ENCODE data around the gene RND2.
"Not testable (repeated sequence)": the region's sequence is repeated elsewhere in the genome, so short reads cannot be mapped to it uniquely, and the experiment has no call there.

The RND2 gene

DNA sequence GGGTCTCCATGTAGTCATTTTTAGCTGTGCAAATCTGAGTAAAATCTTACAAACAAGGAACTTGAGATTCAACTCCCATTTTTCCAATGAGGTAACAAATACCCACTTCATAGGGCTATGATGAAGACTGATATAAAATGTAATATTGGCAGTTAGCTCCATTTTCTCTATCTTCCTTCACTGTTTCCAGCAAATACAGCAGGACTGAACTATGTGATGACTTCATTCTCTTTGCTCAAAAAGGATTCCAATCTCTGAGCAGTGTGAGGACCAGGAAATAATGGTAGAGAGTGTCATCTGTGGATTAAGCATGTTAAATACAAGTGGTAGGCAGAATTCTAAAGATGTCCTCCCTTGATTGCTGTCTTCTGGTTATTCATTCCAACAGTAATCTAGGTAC lies 18.3 kb downstream of the RND2 start:
- Histone ChIP-seq H3K9me3 (ENCODE audit: control insufficient read depth, low read length) (no peaks in the 10 kb centered on the region), H3K36me3 (ENCODE audit: control insufficient read depth, insufficient read depth, low read length) (no peaks in the 10 kb centered on the region), H3K4me3 (ENCODE audit: insufficient read depth, low read depth, low read length, poor library complexity, severe bottlenecking) (no peak overlapping the region), H3K27ac (ENCODE audit: insufficient read depth, low read length, poor library complexity, severe bottlenecking) (no peak overlapping the region), H3K4me1 (ENCODE audit: control insufficient read depth, insufficient read depth, low read length, poor library complexity, severe bottlenecking) (no peaks in the 10 kb centered on the region), H3K27me3 (replicated peaks; ENCODE audit: control insufficient read depth, insufficient read depth, low read length, poor library complexity, severe bottlenecking) (no peaks in the 10 kb centered on the region)
- no peak for DNase-seq

DNA sequence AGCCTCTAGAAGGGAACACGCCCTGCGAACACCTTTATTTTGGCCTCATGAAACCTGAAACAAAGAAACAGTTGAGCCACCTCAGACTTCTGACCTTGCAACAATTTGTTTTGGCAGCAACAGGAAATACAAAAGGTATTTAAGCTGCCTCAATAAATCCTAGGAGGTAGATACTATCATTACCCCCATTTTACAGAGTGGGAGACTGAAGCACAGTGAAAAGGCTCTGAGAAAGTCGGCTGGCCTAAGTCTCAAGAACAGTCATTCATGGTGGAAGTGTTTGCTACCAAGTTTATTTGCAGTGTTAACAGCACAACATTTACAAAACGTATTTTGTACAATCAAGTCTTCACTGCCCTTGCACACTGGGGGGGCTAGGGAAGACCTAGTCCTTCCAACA lies 19.0 kb downstream of the RND2 start:
- no peaks in the 10 kb centered on the region for H3K27me3 ChIP-seq (replicated peaks; ENCODE audit: control insufficient read depth, insufficient read depth, low read length, poor library complexity, severe bottlenecking)
- no peak for DNase-seq
- H3K4me1 ChIP-seq (ENCODE audit: control insufficient read depth, insufficient read depth, low read length, poor library complexity, severe bottlenecking): no peaks in the 10 kb centered on the region
- no peak overlapping the region for H3K4me3 ChIP-seq (ENCODE audit: insufficient read depth, low read depth, low read length, poor library complexity, severe bottlenecking)
- no peaks in the 10 kb centered on the region for H3K9me3 ChIP-seq (ENCODE audit: control insufficient read depth, low read length)
- no peaks in the 10 kb centered on the region for H3K36me3 ChIP-seq (ENCODE audit: control insufficient read depth, insufficient read depth, low read length)
- no peak overlapping the region for H3K27ac ChIP-seq (ENCODE audit: insufficient read depth, low read length, poor library complexity, severe bottlenecking)

DNA sequence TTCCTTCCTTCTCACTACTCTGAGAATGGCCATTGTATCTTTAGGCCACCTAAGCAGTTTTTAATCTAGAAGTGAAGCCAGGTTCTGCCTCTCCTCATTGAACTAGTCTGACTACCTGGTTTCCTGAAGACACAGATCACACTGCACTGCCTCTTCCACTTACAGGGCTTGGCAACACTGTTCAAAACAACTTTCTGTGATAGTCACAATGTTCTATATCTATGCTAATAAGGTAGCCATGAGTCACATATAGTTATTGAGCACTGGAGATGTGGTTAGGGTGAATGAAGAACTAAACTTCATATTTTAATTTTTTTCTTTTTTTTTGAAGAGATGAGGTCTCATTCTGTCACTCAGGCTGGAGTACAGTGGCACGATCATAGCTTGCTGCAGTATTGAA lies 26.9 kb downstream of the RND2 start:
- DNase-seq: no peak
- no peaks in the 10 kb centered on the region for H3K9me3 ChIP-seq (ENCODE audit: control insufficient read depth, low read length)
- no peaks in the 10 kb centered on the region for H3K27me3 ChIP-seq (replicated peaks; ENCODE audit: control insufficient read depth, insufficient read depth, low read length, poor library complexity, severe bottlenecking)
- H3K27ac ChIP-seq (ENCODE audit: insufficient read depth, low read length, poor library complexity, severe bottlenecking): no peak overlapping the region
- no peak overlapping the region for H3K4me3 ChIP-seq (ENCODE audit: insufficient read depth, low read depth, low read length, poor library complexity, severe bottlenecking)
- no peaks in the 10 kb centered on the region for H3K4me1 ChIP-seq (ENCODE audit: control insufficient read depth, insufficient read depth, low read length, poor library complexity, severe bottlenecking)
- H3K36me3 ChIP-seq (ENCODE audit: control insufficient read depth, insufficient read depth, low read length): no peaks in the 10 kb centered on the region

DNA sequence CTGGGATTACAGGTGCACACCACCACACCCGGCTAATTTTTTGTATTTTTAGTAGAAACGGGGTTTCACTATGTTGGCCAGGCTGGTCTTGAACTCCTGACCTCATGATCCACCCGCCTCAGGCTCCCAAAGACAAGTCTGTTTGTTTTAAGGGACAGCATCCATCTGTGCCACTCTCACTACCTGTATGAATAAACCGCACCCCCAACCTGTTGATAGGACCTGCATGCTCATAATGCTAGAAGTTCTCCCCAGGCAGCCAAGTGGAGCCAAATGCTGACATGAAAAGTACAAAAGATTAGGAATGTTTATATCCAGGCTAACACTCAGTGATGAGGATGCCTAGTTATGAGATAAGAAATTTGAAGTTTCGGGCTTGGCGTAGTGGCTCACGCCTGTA lies 28.0 kb downstream of the RND2 start:
- H3K4me3 ChIP-seq (ENCODE audit: insufficient read depth, low read depth, low read length, poor library complexity, severe bottlenecking); H3K4me1 ChIP-seq (ENCODE audit: control insufficient read depth, insufficient read depth, low read length, poor library complexity, severe bottlenecking); H3K27me3 ChIP-seq (replicated peaks; ENCODE audit: control insufficient read depth, insufficient read depth, low read length, poor library complexity, severe bottlenecking); H3K27ac ChIP-seq (ENCODE audit: insufficient read depth, low read length, poor library complexity, severe bottlenecking); H3K9me3 ChIP-seq (ENCODE audit: control insufficient read depth, low read length); H3K36me3 ChIP-seq (ENCODE audit: control insufficient read depth, insufficient read depth, low read length); DNase-seq: not testable (repeated sequence)

DNA sequence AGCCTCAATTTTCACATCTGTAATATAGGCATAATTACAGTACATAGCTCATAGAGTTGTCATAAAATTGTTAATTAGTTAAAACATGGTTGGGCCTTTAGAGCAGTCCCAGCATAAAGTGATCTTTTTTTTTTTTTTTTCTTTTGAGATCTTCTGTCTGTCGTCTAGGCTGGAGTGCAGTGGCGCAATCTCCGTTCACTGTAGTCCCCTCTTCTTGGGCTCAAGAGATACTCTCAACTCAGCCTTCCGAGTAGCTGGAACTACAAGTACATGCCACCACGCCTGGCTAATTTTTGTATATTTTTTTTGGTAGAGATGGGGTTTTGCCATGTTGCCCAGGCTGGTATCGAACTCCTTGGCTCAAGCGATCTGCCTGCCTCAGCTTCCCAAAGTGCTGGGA lies 31.0 kb downstream of the RND2 start:
- H3K27me3 ChIP-seq (replicated peaks; ENCODE audit: control insufficient read depth, insufficient read depth, low read length, poor library complexity, severe bottlenecking): no peaks in the 10 kb centered on the region
- H3K4me3 ChIP-seq (ENCODE audit: insufficient read depth, low read depth, low read length, poor library complexity, severe bottlenecking): no peak overlapping the region
- no peaks in the 10 kb centered on the region for H3K36me3 ChIP-seq (ENCODE audit: control insufficient read depth, insufficient read depth, low read length)

DNA sequence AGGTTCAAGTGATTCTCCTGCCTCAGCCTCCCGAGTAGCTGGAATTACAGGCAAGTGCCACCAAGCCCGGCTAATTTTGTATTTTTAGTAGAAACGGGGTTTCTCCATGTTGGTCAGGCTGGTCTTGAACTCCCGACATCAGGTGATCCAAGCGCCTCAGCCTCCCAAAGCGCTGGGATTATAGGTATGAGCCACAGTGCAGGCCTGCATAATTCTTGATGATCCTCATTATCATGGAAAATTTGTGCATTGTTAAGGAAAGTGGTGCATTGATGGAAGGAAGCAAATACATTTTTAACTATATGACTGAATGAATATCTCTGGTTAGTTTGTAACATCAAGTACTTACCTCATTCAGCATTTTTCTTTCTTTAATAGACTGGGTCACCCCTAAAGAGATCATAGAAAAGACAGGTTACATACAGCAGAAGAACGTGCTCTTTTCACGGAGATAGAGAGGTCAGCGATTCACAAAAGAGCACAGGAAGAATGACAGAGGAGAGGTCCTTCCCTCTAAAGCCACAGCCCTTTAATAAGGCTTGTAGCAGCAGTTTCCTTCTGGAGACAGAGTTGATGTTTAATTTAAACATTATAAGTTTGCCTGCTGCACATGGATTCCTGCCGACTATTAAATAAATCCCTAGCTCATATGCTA lies 38.1 kb downstream of the RND2 start:
- H3K4me1 ChIP-seq (ENCODE audit: control insufficient read depth, insufficient read depth, low read length, poor library complexity, severe bottlenecking): no peaks in the 10 kb centered on the region
- no peak overlapping the region for H3K27ac ChIP-seq (ENCODE audit: insufficient read depth, low read length, poor library complexity, severe bottlenecking)
- H3K36me3 ChIP-seq (ENCODE audit: control insufficient read depth, insufficient read depth, low read length): no peaks in the 10 kb centered on the region
- no peaks in the 10 kb centered on the region for H3K9me3 ChIP-seq (ENCODE audit: control insufficient read depth, low read length)
- H3K27me3 ChIP-seq (replicated peaks; ENCODE audit: control insufficient read depth, insufficient read depth, low read length, poor library complexity, severe bottlenecking): no peaks in the 10 kb centered on the region
- DNase-seq: no peak
- no peak overlapping the region for H3K4me3 ChIP-seq (ENCODE audit: insufficient read depth, low read depth, low read length, poor library complexity, severe bottlenecking)

More for the DNA sequence above, 31.0 kb downstream of the RND2 start:
- Histone ChIP-seq H3K27ac (ENCODE audit: insufficient read depth, low read length, poor library complexity, severe bottlenecking) (no peak overlapping the region), H3K4me1 (ENCODE audit: control insufficient read depth, insufficient read depth, low read length, poor library complexity, severe bottlenecking) (no peaks in the 10 kb centered on the region), H3K9me3 (ENCODE audit: control insufficient read depth, low read length) (no peaks in the 10 kb centered on the region)
- DNase-seq: no peak

DNA sequence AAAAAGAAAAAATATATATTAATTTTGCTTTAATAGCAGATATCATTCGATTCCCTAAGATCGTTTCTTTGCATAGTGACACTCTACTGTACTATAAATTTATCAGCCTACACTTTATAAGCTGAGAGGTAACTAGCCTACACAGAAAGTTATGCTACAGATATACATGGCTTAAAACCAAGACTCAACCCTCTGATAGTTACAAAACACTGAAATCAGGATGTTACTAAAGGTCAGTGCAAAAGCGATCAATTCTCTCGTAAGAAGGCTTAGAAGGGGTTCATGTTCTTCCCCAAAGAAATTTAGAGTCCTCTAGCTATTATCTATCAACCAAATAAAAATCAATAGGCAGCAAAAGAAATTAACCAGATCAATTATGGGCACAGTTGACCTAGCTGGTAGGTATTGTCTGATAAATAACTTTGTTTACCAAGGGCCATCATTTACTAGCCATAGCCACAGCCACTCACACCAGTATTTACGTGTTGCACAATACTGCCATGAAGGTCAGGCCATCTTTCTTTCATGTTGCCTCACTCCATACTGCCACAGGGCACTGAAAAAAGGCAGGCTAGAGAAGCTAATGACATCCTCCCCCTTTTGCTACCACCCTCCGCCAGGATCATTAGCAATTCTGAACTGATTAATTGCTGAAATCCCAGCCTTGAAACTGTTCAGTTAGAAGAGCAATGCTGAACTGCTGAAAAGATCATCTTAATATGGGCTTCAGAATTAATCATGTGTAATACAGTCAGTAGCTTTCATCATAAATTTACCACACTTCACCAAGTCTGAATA lies 43.7 kb downstream of the RND2 start:
- DNase-seq: no peak
- Histone ChIP-seq H3K4me1 (ENCODE audit: control insufficient read depth, insufficient read depth, low read length, poor library complexity, severe bottlenecking) (no peaks in the 10 kb centered on the region), H3K27me3 (replicated peaks; ENCODE audit: control insufficient read depth, insufficient read depth, low read length, poor library complexity, severe bottlenecking) (no peaks in the 10 kb centered on the region), H3K9me3 (ENCODE audit: control insufficient read depth, low read length) (no peaks in the 10 kb centered on the region), H3K27ac (ENCODE audit: insufficient read depth, low read length, poor library complexity, severe bottlenecking) (no peak overlapping the region), H3K4me3 (ENCODE audit: insufficient read depth, low read depth, low read length, poor library complexity, severe bottlenecking) (no peak overlapping the region), H3K36me3 (ENCODE audit: control insufficient read depth, insufficient read depth, low read length) (no peaks in the 10 kb centered on the region)

DNA sequence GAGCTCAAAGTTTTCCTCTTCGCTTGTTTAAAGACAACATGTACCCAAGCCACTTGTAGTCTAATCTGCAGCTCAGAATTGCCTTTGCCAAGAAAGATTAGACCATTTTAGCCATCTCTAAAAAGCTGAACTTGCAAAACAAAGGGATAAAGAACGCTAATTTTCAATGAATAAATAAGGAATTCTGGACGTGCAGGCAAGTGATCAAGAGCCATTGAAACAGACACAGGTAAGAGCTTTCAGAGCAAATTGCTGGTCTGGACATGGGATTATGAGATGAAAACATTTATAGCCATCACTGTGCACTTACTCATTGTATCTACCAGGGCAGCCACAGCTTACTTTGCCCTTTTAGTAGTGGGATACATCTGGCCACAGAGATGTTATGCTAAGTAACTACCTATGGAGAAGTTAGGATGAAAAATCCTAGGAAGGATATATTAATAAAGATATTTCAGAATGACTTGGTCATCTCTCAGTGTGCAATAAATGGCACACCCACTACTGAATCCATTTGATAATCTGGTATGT lies 44.4 kb downstream of the RND2 start:
- no peak for DNase-seq
- Histone ChIP-seq H3K9me3 (ENCODE audit: control insufficient read depth, low read length) (no peaks in the 10 kb centered on the region), H3K36me3 (ENCODE audit: control insufficient read depth, insufficient read depth, low read length) (no peaks in the 10 kb centered on the region), H3K27ac (ENCODE audit: insufficient read depth, low read length, poor library complexity, severe bottlenecking) (no peak overlapping the region), H3K4me1 (ENCODE audit: control insufficient read depth, insufficient read depth, low read length, poor library complexity, severe bottlenecking) (no peaks in the 10 kb centered on the region), H3K4me3 (ENCODE audit: insufficient read depth, low read depth, low read length, poor library complexity, severe bottlenecking) (no peak overlapping the region), H3K27me3 (replicated peaks; ENCODE audit: control insufficient read depth, insufficient read depth, low read length, poor library complexity, severe bottlenecking) (no peaks in the 10 kb centered on the region)

DNA sequence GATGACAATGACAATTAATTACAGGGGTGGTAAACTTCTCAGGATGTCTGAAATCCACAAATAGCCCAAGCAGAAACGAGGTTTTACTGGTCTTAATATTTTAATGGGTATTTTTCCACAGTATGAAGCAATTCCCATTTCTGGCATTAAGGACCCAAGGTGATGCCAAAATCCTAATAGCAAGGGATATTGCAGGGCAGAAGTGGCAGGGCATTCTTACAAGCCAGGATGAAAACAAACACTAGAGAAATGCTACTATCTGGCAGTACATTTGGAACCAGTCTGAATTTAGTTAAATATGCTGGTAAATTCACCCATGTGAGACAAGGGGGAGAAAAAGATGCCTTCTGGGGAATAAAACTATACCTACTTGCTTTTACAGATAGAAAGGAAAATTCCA lies 45.2 kb downstream of the RND2 start:
- DNase-seq: no peak
- H3K27ac ChIP-seq (ENCODE audit: insufficient read depth, low read length, poor library complexity, severe bottlenecking): no peak overlapping the region
- H3K4me1 ChIP-seq (ENCODE audit: control insufficient read depth, insufficient read depth, low read length, poor library complexity, severe bottlenecking): no peaks in the 10 kb centered on the region
- H3K27me3 ChIP-seq (replicated peaks; ENCODE audit: control insufficient read depth, insufficient read depth, low read length, poor library complexity, severe bottlenecking): no peaks in the 10 kb centered on the region
- H3K36me3 ChIP-seq (ENCODE audit: control insufficient read depth, insufficient read depth, low read length): no peaks in the 10 kb centered on the region
- no peak overlapping the region for H3K4me3 ChIP-seq (ENCODE audit: insufficient read depth, low read depth, low read length, poor library complexity, severe bottlenecking)
- no peaks in the 10 kb centered on the region for H3K9me3 ChIP-seq (ENCODE audit: control insufficient read depth, low read length)

DNA sequence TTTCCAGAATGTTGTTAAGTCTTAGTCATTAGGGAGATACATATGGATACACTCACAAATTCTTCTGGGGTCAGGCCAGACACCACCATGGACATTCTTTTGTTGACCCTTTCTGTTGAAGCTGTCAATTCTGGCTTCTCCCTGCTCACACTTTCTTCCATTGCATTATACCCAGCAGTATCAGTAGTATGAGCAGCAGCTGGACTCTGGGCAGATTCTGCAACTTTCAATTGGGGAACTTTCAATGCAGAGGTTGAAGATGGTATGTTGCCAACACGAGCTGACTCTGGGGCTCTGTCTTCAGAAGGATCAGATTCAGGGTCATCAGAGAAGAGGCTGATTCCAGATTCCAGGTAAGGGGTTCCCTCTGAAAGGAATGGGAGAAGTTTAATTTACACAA lies 45.8 kb downstream of the RND2 start:
- no peaks in the 10 kb centered on the region for H3K9me3 ChIP-seq (ENCODE audit: control insufficient read depth, low read length)
- no peaks in the 10 kb centered on the region for H3K36me3 ChIP-seq (ENCODE audit: control insufficient read depth, insufficient read depth, low read length)
- no peaks in the 10 kb centered on the region for H3K27me3 ChIP-seq (replicated peaks; ENCODE audit: control insufficient read depth, insufficient read depth, low read length, poor library complexity, severe bottlenecking)
- H3K27ac ChIP-seq (ENCODE audit: insufficient read depth, low read length, poor library complexity, severe bottlenecking): no peak overlapping the region
- DNase-seq: no peak
- H3K4me1 ChIP-seq (ENCODE audit: control insufficient read depth, insufficient read depth, low read length, poor library complexity, severe bottlenecking): no peaks in the 10 kb centered on the region
- H3K4me3 ChIP-seq (ENCODE audit: insufficient read depth, low read depth, low read length, poor library complexity, severe bottlenecking): no peak overlapping the region
